H9 (cell line): ENCODE results near the gene CSNK1E. TPM values are rescaled to one million over a fixed set of nuclear protein-coding genes. Genes with fewer than 3 reads are reported as not detected.

Experiments used
- DNase-seq: peaks from one replicate; pipeline ENCODE4 v3.0.0-alpha.2; 2017
- H2AFZ ChIP-seq: one replicate; pipeline ENCODE4 v1.6.1; 2013; ENCODE audit warnings: mild to moderate bottlenecking, low read length, control low read depth, moderate library complexity
- H2AK5ac ChIP-seq: 2 replicates; pipeline ENCODE4 v1.6.1; 2013; ENCODE audit warnings: low read length, control low read depth, mixed read lengths; ENCODE audit not compliant: insufficient read length
- H2BK120ac ChIP-seq: one replicate; pipeline ENCODE4 v1.6.1; 2013; ENCODE audit warnings: low read depth, mild to moderate bottlenecking, low read length, control low read depth, inconsistent platforms; ENCODE audit not compliant: poor library complexity, severe bottlenecking
- H2BK12ac ChIP-seq: 2 replicates; pipeline ENCODE4 v1.6.1; 2013; ENCODE audit warnings: low read length, control low read depth, mixed read lengths, low read depth; ENCODE audit not compliant: insufficient read length
- H2BK15ac ChIP-seq: 2 replicates; pipeline ENCODE4 v1.6.1; 2013; ENCODE audit warnings: low read depth, low read length, control low read depth
- H2BK20ac ChIP-seq: one replicate; pipeline ENCODE4 v1.6.1; 2013; ENCODE audit warnings: low read depth, mild to moderate bottlenecking, low read length, control low read depth, inconsistent platforms; ENCODE audit not compliant: poor library complexity, severe bottlenecking
- H2BK5ac ChIP-seq: 2 replicates; pipeline ENCODE4 v1.6.1; 2013; ENCODE audit warnings: low read length, control low read depth, mixed read lengths; ENCODE audit not compliant: insufficient read length
- H3K14ac ChIP-seq: 2 replicates; pipeline ENCODE4 v1.6.1; 2013; ENCODE audit warnings: low read length, control low read depth; ENCODE audit not compliant: insufficient read depth
- H3K18ac ChIP-seq: 2 replicates; pipeline ENCODE4 v1.6.1; 2013; ENCODE audit warnings: low read depth, mild to moderate bottlenecking, mixed read lengths, low read length, control low read depth; ENCODE audit not compliant: insufficient read length
- H3K23ac ChIP-seq: 2 replicates; pipeline ENCODE4 v1.6.1; 2013; ENCODE audit warnings: low read length, control low read depth, mixed read lengths, low read depth; ENCODE audit not compliant: insufficient read length
- H3K23me2 ChIP-seq: 2 replicates; pipeline ENCODE4 v1.6.1; 2013; ENCODE audit warnings: low read depth, mild to moderate bottlenecking, mixed read lengths, low read length, control low read depth; ENCODE audit not compliant: insufficient read length, poor library complexity, severe bottlenecking
- H3K27ac ChIP-seq: 2 replicates; pipeline ENCODE4 v1.5.1; 2013; ENCODE audit warnings: low read length, control low read depth, mixed read lengths, low read depth; ENCODE audit not compliant: insufficient read length
- H3K27me3 ChIP-seq: 2 replicates; pipeline ENCODE4 v1.6.1; 2013; ENCODE audit warnings: low read length, control low read depth, inconsistent platforms; ENCODE audit not compliant: insufficient read depth
- H3K4ac ChIP-seq: 2 replicates; pipeline ENCODE4 v1.6.1; 2013; ENCODE audit warnings: low read depth, mild to moderate bottlenecking, control low read depth, inconsistent platforms, low read length, moderate library complexity
- H3K4me1 ChIP-seq: 2 replicates; pipeline ENCODE4 v1.6.1; 2013; ENCODE audit warnings: low read length, control low read depth, inconsistent platforms; ENCODE audit not compliant: insufficient read depth
- H3K4me2 ChIP-seq: 2 replicates; pipeline ENCODE4 v1.6.1; 2013; ENCODE audit warnings: low read length, control low read depth, mixed read lengths; ENCODE audit not compliant: insufficient read length, insufficient read depth
- H3K56ac ChIP-seq: 2 replicates; pipeline ENCODE4 v1.6.1; 2013; ENCODE audit warnings: low read depth, mild to moderate bottlenecking, mixed read lengths, low read length, control low read depth; ENCODE audit not compliant: insufficient read length
- H3K79me1 ChIP-seq: 2 replicates; pipeline ENCODE4 v1.6.1; 2013; ENCODE audit warnings: low read depth, mild to moderate bottlenecking, moderate library complexity, low read length, control low read depth, inconsistent platforms; ENCODE audit not compliant: insufficient read depth, poor library complexity, severe bottlenecking
- H3K79me2 ChIP-seq: 2 replicates; pipeline ENCODE4 v1.6.1; 2013; ENCODE audit warnings: low read length, control low read depth, inconsistent platforms; ENCODE audit not compliant: insufficient read depth
- H3K9ac ChIP-seq: 2 replicates; pipeline ENCODE4 v1.6.1; 2013; ENCODE audit warnings: low read length, control low read depth, mixed read lengths; ENCODE audit not compliant: insufficient read length; ENCODE audit errors: extremely low read depth
- H3K9me3 ChIP-seq: one replicate; pipeline ENCODE4 v1.6.1; 2013; ENCODE audit warnings: low read depth, low read length, inconsistent platforms; ENCODE audit not compliant: control insufficient read depth
- H3T11ph ChIP-seq: one replicate; pipeline ENCODE4 v1.6.1; 2013; ENCODE audit warnings: mild to moderate bottlenecking, low read length, control low read depth, inconsistent platforms
- H4K20me1 ChIP-seq: one replicate; pipeline ENCODE4 v1.6.1; 2013; ENCODE audit not compliant: control insufficient read depth, insufficient read length, insufficient read depth
- H4K5ac ChIP-seq: 2 replicates; pipeline ENCODE4 v1.6.1; 2013; ENCODE audit warnings: low read depth, mild to moderate bottlenecking, mixed read lengths, low read length, control low read depth; ENCODE audit not compliant: insufficient read length
- H4K8ac ChIP-seq: replicated peaks from 2 replicates; pipeline ENCODE4 v1.6.1; 2013; ENCODE audit warnings: low read length, control low read depth, mixed read lengths, low read depth; ENCODE audit not compliant: insufficient read length
- H4K91ac ChIP-seq: 2 replicates; pipeline ENCODE4 v1.6.1; 2013; ENCODE audit warnings: low read depth, mild to moderate bottlenecking, moderate library complexity, mixed read lengths, low read length, control low read depth; ENCODE audit not compliant: insufficient read length
- H3K27ac Mint-ChIP-seq, 3 experiments: 2 replicates in 2 of 3; 3 replicates in 1 of 3; pipeline ENCODE4 v1.8.0; 2020 to 2021; ENCODE audit warnings: mixed read lengths in 3 of 3, mild to moderate bottlenecking in 1 of 3, moderate library complexity in 1 of 3
- H3K27me3 Mint-ChIP-seq: 2 replicates; pipeline ENCODE4 v1.8.0; 2021; ENCODE audit warnings: low read depth, mild to moderate bottlenecking, moderate library complexity, mixed read lengths
- H3K36me3 Mint-ChIP-seq, 3 experiments: 2 replicates in 2 of 3; 3 replicates in 1 of 3; pipeline ENCODE4 v1.8.0; 2020 to 2021; ENCODE audit warnings: low read depth in 3 of 3, mixed read lengths in 3 of 3; ENCODE audit not compliant: insufficient read depth in 1 of 3
- H3K4me1 Mint-ChIP-seq, 2 experiments: 2 replicates each; pipeline ENCODE4 v1.8.0; 2020; ENCODE audit warnings: mixed read lengths in 2 of 2
- H3K4me3 Mint-ChIP-seq, 2 experiments: 2 replicates in 1 of 2; 3 replicates in 1 of 2; pipeline ENCODE4 v1.8.0; 2020 to 2021; ENCODE audit warnings: mild to moderate bottlenecking in 2 of 2, mixed read lengths in 2 of 2, moderate library complexity in 1 of 2
- H3K9me3 Mint-ChIP-seq, 2 experiments: 2 replicates in 1 of 2; 3 replicates in 1 of 2; pipeline ENCODE4 v1.8.0; 2020; ENCODE audit warnings: mild to moderate bottlenecking in 2 of 2, mixed read lengths in 2 of 2, moderate library complexity in 1 of 2
- CTCF ChIP-seq: fragments of 200-600 bp; sonication (generic); conservative IDR thresholded peaks from 3 replicates; pipeline ENCODE4 v1.8.0; 2021; ENCODE audit warnings: antibody characterized with exemption, mild to moderate bottlenecking
- WGBS: extraction: QIAGEN DNeasy Blood & Tissue Kit; methylation state at CpG from one replicate; pipeline ENCODE4 v1.1.7; 2013; ENCODE audit warnings: missing lambda C conversion rate, low lambda C conversion rate, mixed read lengths; ENCODE audit not compliant: insufficient read length; ENCODE audit errors: extremely low coverage; 5-methylcytosine and 5-hydroxymethylcytosine counted together
- total RNA-seq: library from RNA; stranded (reverse); gene quantifications from 2 replicates; pipeline ENCODE4 v1.2.1, GENCODE V29; 2021

Gene CSNK1E
- total RNA-seq, 1 experiment from 2014 or later: 236 TPM

GRCh38 chr22:38282397-38282796 lies 34.8 kb downstream of the CSNK1E start:
- Histone ChIP-seq H2BK5ac (no peak overlapping the region), H3T11ph (no peak overlapping the region), H3K56ac (no peak overlapping the region), H3K4ac (no peak overlapping the region), H4K20me1 (no peaks in the 10 kb centered on the region), H3K79me1 (no peaks in the 10 kb centered on the region), H4K5ac (no peak overlapping the region), H3K23ac (no peak overlapping the region), H3K9ac (no peak overlapping the region), H2AFZ (no peak overlapping the region), H3K4me2 (no peak overlapping the region), H3K14ac (no peak overlapping the region), H3K27me3 (no peaks in the 10 kb centered on the region), H3K27ac (no peak overlapping the region), H2BK120ac (no peak overlapping the region), H4K8ac (no peak overlapping the region), H2BK20ac (no peak overlapping the region), H2BK15ac (no peak overlapping the region), H3K79me2 (no peaks in the 10 kb centered on the region), H3K18ac (no peak overlapping the region), H4K91ac (no peak overlapping the region), H3K9me3 (no peaks in the 10 kb centered on the region), H2AK5ac (no peak overlapping the region), H3K4me1 (no peaks in the 10 kb centered on the region), H3K23me2 (no peaks in the 10 kb centered on the region), H2BK12ac (no peak overlapping the region)
- WGBS: no CpG with 5 or more reads among the region's 9 CpGs
- H3K4me1 Mint-ChIP-seq: peaks cover 25 to 36% of the 10 kb centered on the region in 2 experiments
- peak overlapping the region in 2 of 3 experiments; percentile 11 to 34; a peak in 3 of 7 replicates for H3K27ac Mint-ChIP-seq
- DNase-seq: no peak
- peaks cover 0 to 12% (median 2%) of the 10 kb centered on the region in 3 experiments; a peak in 3 of 7 replicates for H3K36me3 Mint-ChIP-seq
- no peak for TF ChIP-seq CTCF
- H3K4me3 Mint-ChIP-seq: no peak overlapping the region
- peaks cover 1% of the 10 kb centered on the region; the same call in 1 of the 2 replicates for H3K27me3 Mint-ChIP-seq
- no peaks in the 10 kb centered on the region for H3K9me3 Mint-ChIP-seq
